ENCODE measurements around the gene CLDN20. TPM values are rescaled to one million over a fixed set of nuclear protein-coding genes. Genes with fewer than 3 reads are reported as not detected.
A peak's percentile ranks its signal among the peaks of the same experiment; 100 is the strongest.

Gene CLDN20
- total RNA-seq, 4 donors from 2014 or later = 1.5 to 4.4 (median 3.3) TPM

DNA sequence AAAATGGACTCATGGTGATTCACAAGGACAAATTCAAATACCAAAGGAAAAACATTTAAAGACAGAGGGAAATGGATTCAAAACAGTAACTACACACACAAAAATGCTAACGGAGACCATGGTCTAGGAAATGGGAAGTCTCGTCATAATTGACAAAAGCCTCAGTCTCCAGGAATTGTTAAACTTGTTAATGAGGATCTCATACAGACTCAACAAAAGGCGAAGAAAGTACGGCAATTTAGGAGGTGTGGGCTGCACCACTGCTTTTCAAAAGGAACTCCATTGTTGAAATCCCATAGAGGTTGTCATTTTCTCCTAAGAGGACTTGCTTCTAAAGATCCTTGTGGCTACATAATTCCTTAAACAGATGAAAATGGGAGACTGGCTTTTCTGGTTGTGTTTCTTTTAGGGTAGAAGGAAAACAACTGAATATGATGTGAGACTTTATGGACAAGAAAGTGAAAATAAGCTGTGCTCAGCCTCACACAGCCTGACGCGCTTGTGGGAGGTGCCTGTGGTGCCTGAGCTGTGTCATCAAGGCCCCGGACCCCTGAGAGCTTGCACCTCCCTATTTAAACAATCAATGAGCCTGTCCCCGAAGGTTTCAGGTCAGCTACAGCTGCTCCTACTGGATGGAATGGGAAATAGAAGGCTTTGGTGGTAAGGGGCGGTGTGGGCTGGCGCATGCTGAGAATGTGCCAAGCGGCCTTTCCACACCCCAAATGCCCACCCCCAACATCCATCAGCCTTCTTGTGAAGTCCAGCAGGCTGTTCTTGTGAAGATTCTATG is 2.5 kb upstream of the CLDN20 start:
- H3K4me1 ChIP-seq = no peaks in the 10 kb centered on the region
- WGBS, 2 donors = 79 to 81% methylated on average over 11 of the region's 11 CpGs
- no peaks in the 10 kb centered on the region for H3K27me3 ChIP-seq
- DNase-seq (ENCODE audit: low spot score in 2 of 2) = no peak
- no peak overlapping the region for H3K27ac ChIP-seq
- TF ChIP-seq EP300 (IDR thresholded peaks at IDR 0.05) (no peak), POLR2A (IDR thresholded peaks at IDR 0.05) (no peak)
- TF ChIP-seq, protein P1, sequence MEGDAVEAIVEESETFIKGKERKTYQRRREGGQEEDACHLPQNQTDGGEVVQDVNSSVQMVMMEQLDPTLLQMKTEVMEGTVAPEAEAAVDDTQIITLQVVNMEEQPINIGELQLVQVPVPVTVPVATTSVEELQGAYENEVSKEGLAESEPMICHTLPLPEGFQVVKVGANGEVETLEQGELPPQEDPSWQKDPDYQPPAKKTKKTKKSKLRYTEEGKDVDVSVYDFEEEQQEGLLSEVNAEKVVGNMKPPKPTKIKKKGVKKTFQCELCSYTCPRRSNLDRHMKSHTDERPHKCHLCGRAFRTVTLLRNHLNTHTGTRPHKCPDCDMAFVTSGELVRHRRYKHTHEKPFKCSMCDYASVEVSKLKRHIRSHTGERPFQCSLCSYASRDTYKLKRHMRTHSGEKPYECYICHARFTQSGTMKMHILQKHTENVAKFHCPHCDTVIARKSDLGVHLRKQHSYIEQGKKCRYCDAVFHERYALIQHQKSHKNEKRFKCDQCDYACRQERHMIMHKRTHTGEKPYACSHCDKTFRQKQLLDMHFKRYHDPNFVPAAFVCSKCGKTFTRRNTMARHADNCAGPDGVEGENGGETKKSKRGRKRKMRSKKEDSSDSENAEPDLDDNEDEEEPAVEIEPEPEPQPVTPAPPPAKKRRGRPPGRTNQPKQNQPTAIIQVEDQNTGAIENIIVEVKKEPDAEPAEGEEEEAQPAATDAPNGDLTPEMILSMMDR (IDR thresholded peaks at IDR 0.05) = no peak
- H3K9me3 ChIP-seq = no peaks in the 10 kb centered on the region
- peaks cover 0 to 45% (median 6%) of the 10 kb centered on the region in 3 donors for H3K36me3 ChIP-seq
- no peak overlapping the region for H3K4me3 ChIP-seq

DNA sequence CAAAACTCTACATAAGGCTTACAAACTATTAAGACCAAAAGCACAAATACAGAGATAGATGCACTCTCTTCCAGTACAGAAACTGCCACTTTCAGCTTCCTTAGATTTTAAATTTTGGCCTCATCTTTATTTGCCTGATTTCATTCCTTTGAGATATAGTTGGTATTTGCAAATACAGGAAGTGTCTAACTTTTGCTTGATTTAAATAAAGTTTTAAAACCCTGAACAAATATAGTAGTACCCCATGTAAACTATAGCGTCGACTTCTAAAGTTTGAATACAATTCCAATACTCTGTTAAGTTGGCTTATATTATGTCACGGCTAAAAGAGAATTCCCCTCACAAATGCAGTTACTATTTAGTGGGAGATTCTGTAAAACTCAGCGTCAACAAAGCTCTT is 1.2 kb upstream of the CLDN20 start:
- H3K4me3 ChIP-seq = no peak overlapping the region
- no peaks in the 10 kb centered on the region for H3K9me3 ChIP-seq
- H3K27me3 ChIP-seq = no peaks in the 10 kb centered on the region
- H3K4me1 ChIP-seq = no peaks in the 10 kb centered on the region
- WGBS, 2 donors = 89 to 92% methylated on average over 4 of the region's 4 CpGs
- peaks cover 0 to 31% (median 0%) of the 10 kb centered on the region in 3 donors for H3K36me3 ChIP-seq
- DNase-seq (ENCODE audit: low spot score in 2 of 2) = no peak
- TF ChIP-seq, protein P1 (IDR thresholded peaks at IDR 0.05) = no peak
- TF ChIP-seq POLR2A (IDR thresholded peaks at IDR 0.05) = no peak
- no peak for TF ChIP-seq EP300 (IDR thresholded peaks at IDR 0.05)
- no peak overlapping the region for H3K27ac ChIP-seq

DNA sequence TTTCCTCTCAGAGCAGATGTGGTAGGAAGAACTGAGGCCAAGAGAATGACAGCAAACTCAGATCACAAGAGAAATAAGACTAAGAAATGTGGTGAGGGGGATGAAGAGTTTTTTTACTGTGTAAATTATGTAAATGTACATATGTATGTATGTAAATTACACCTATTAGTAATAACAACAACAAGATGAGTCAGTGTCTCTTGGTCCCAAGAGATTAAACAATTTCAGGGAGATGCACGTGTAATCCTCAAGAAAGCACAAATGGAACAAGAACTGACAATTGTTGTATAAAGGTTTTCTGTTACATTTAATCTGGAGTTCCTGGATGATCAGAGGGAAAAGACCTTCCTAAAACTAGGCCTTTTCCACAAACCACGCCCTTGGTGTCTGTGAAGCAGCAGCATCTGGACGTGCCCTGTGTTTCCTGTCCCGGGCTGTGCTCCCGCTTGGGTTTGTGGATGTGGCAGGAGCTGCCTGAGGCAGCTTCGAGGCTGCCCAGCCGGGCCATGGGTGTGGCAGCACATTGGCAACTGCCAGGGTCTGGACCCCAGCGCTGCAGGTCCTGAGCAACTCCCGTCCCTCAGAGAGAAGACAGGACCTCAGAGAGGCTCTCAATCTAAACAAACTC is 994 bp downstream of the CLDN20 start:
- Histone ChIP-seq H3K36me3 (peaks cover 0 to 15% (median 0%) of the 10 kb centered on the region in 3 donors), H3K27ac (peak overlapping the region in 1 of 4 donors; percentile 61), H3K27me3 (no peaks in the 10 kb centered on the region), H3K9me3 (no peaks in the 10 kb centered on the region), H3K4me3 (no peak overlapping the region), H3K4me1 (peaks cover 0 to 4% (median 0%) of the 10 kb centered on the region in 4 donors)
- WGBS, 2 donors = 66 to 75% methylated on average over 9 of the region's 9 CpGs
- no peak for DNase-seq (ENCODE audit: low spot score in 2 of 2)
- TF ChIP-seq EP300 (IDR thresholded peaks at IDR 0.05) = no peak
- TF ChIP-seq, protein P1 (IDR thresholded peaks at IDR 0.05) = no peak
- no peak for TF ChIP-seq POLR2A (IDR thresholded peaks at IDR 0.05)

DNA sequence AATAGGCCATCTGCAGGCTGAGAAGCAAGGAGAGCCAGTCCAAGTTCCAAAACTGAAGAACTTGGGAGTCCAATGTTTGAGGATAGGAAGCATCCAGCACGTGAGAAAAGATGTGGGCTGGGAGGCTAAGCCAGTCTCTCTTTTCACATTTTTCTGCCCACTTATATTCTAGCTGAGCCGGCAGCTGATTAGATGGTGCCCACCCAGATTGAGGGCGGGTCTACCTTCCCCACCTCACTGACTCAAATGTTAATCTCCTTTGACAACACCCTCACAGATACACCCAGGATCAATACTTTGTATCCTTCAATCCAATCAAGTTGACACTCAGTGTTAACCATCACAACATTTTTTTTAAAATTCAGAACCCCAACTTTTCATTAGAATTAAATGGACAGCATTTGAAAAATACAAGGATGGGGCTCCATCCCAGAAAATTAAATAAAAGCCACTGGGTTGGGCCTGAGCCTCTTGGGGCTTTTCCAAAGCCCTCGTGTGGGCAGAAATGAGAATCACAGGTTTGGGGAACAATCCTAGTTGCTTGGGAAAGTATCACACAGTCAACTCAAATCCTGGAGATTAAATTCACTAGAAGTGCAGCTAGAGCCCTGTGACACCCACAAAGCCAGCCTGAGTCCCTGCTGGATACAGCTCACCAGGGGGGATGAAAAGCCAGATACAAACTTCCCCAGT is 2.2 kb downstream of the CLDN20 start:
- H3K27ac ChIP-seq = no peak overlapping the region
- 85 to 90% methylated on average over 4 of the region's 4 CpGs for WGBS, 2 donors

More for the DNA sequence above, 2.2 kb downstream of the CLDN20 start:
- H3K36me3 ChIP-seq = peaks cover 0 to 4% (median 0%) of the 10 kb centered on the region in 3 donors
- peaks cover 0 to 4% (median 2%) of the 10 kb centered on the region in 4 donors for H3K4me1 ChIP-seq
- H3K4me3 ChIP-seq = no peak overlapping the region
- no peaks in the 10 kb centered on the region for H3K9me3 ChIP-seq
- H3K27me3 ChIP-seq = no peaks in the 10 kb centered on the region
- TF ChIP-seq POLR2A (IDR thresholded peaks at IDR 0.05) = no peak
- TF ChIP-seq, protein P1 (IDR thresholded peaks at IDR 0.05) = no peak
- TF ChIP-seq EP300 (IDR thresholded peaks at IDR 0.05) = no peak
- DNase-seq (ENCODE audit: low spot score in 2 of 2) = no peak
